GM20000 (cell line): ENCODE results near the gene LINC00632.
"Not testable (repeated sequence)": the region's sequence is repeated elsewhere in the genome, so short reads cannot be mapped to it uniquely, and the experiment has no call there.

Experiments used
- DNase-seq: peaks from one replicate; pipeline ENCODE4 v3.0.0; 2012; ENCODE audit warnings: low spot score
- CTCF ChIP-seq: IDR thresholded peaks from 2 replicates; pipeline ENCODE4 v1.5.1; 2012; ENCODE audit warnings: mild to moderate bottlenecking, control low read depth; ENCODE audit errors: extremely low read depth, missing control alignments

The LINC00632 gene

GRCh38 chrX:140709421-140709846 lies at the start of gene LINC00632:
Gene LINC00632 (plus strand): TSS chrX:140709759.
- DNase-seq: no peak
- TF ChIP-seq CTCF: no peak

GRCh38 chrX:140661643-140662042 lies 47.9 kb upstream of the LINC00632 start:
- no peak for TF ChIP-seq CTCF
- DNase-seq: no peak

GRCh38 chrX:140664939-140665338 lies 44.6 kb upstream of the LINC00632 start:
- DNase-seq: no peak
- no peak for TF ChIP-seq CTCF

- TF ChIP-seq CTCF: no peak
- no peak for DNase-seq
These were observed 36.5 kb upstream of the LINC00632 start for GRCh38 chrX:140672840-140673731.

GRCh38 chrX:140687706-140688105 lies 21.9 kb upstream of the LINC00632 start:
- TF ChIP-seq CTCF: no peak
- no peak for DNase-seq

GRCh38 chrX:140691596-140691995 lies 18.0 kb upstream of the LINC00632 start:
- DNase-seq: not testable (repeated sequence)

- no peak for DNase-seq
- no peak for TF ChIP-seq CTCF
These were observed 11.9 kb upstream of the LINC00632 start for GRCh38 chrX:140697618-140698017.

- DNase-seq: no peak
These were observed 8.1 kb upstream of the LINC00632 start for GRCh38 chrX:140701480-140701879.

More at GRCh38 chrX:140701480-140701879, 8.1 kb upstream of the LINC00632 start:
- no peak for TF ChIP-seq CTCF
